Naive B cell (primary cell): ENCODE results near the gene C20orf141. TPM values are rescaled to one million over a fixed set of nuclear protein-coding genes. Genes with fewer than 3 reads are reported as not detected.

ENCODE experiments used
- ATAC-seq, 2 donors: fragments of 150-1000 bp; cut with Tn5 transposase; 2 replicates each; pipeline ENCODE4 v1.10.0; 2021; ENCODE audit warnings: low read depth in 2 of 2, mild to moderate bottlenecking in 2 of 2, moderate library complexity in 2 of 2
- DNase-seq: peaks from one replicate; pipeline ENCODE4 v3.0.0; 2022
- H3K27ac Mint-ChIP-seq, 6 donors: one replicate each; pipeline ENCODE4 v1.8.0; 2020 to 2022; ENCODE audit warnings: mild to moderate bottlenecking in 6 of 6, mixed read lengths in 6 of 6, moderate library complexity in 5 of 6, inconsistent platforms in 2 of 6
- H3K27me3 Mint-ChIP-seq, 3 donors: one replicate each; pipeline ENCODE4 v1.8.0; 2021 to 2022; ENCODE audit warnings: mixed read lengths in 3 of 3, mild to moderate bottlenecking in 1 of 3
- H3K36me3 Mint-ChIP-seq, 2 donors: one replicate each; pipeline ENCODE4 v1.8.0; 2020 to 2022; ENCODE audit warnings: mixed read lengths in 2 of 2, inconsistent platforms in 1 of 2, mild to moderate bottlenecking in 1 of 2
- H3K4me1 Mint-ChIP-seq, 3 donors: one replicate each; pipeline ENCODE4 v1.8.0; 2020 to 2022; ENCODE audit warnings: mixed read lengths in 3 of 3, inconsistent platforms in 1 of 3, mild to moderate bottlenecking in 1 of 3, moderate library complexity in 1 of 3
- H3K4me3 Mint-ChIP-seq, 8 donors: one replicate each; pipeline ENCODE4 v1.8.0; 2020 to 2022; ENCODE audit warnings: mild to moderate bottlenecking in 8 of 8, mixed read lengths in 8 of 8, moderate library complexity in 8 of 8, inconsistent platforms in 2 of 8
- H3K9me3 Mint-ChIP-seq, 7 donors: one replicate each; pipeline ENCODE4 v1.8.0; 2020 to 2022; ENCODE audit warnings: mixed read lengths in 7 of 7, mild to moderate bottlenecking in 5 of 7, inconsistent platforms in 2 of 7, moderate library complexity in 1 of 7
- polyA plus RNA-seq, 6 donors: library from polyadenylated mRNA; unstranded; fragments of 300-500 nt; fragmentation: Illumina TruSeq; gene quantifications; one replicate each; pipeline ENCODE4 v1.2.3, GENCODE V29; 2021; ENCODE audit warnings: low read depth in 6 of 6

Gene C20orf141
- polyA plus RNA-seq, 6 donors from 2014 or later = not detected

- no peak overlapping the region for H3K4me3 Mint-ChIP-seq
Observed at GRCh38 chr20:2847802-2848201, 33.0 kb downstream of the C20orf141 start.

DNA sequence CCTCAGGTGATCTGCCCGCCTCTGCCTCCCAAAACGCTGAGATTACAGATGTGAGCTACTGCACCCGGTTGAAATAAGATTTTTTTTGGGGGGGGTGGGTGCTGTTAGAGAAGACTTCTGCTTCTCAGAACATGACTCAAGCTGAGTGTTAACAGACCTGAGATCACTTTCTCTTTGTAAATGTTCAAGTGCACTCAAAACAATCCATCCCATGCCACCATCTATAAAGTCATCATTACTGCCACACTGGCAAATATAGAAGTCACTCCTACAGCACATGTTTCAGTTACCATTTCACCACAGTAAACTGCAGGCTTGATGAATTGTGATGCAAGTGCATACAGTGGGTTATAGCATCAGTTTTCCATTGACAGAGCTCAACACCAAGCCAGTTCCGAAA is 34.7 kb downstream of the C20orf141 start:
- ATAC-seq (no peak), DNase-seq (no peak)
- Mint-ChIP-seq H3K4me3 (no peak overlapping the region), H3K4me1 (peaks cover 23 to 27% (median 25%) of the 10 kb centered on the region in 3 donors), H3K36me3 (no peaks in the 10 kb centered on the region), H3K27me3 (no peaks in the 10 kb centered on the region), H3K27ac (no peak overlapping the region), H3K9me3 (no peaks in the 10 kb centered on the region)

More at GRCh38 chr20:2847802-2848201, 33.0 kb downstream of the C20orf141 start:
- ATAC-seq (no peak), DNase-seq (no peak)
- H3K9me3 Mint-ChIP-seq = no peaks in the 10 kb centered on the region
- peaks cover 22 to 29% (median 26%) of the 10 kb centered on the region in 3 donors for H3K4me1 Mint-ChIP-seq
- no peaks in the 10 kb centered on the region for H3K36me3 Mint-ChIP-seq
- peak overlapping the region in 1 of 6 donors; percentile 20 for H3K27ac Mint-ChIP-seq
- no peaks in the 10 kb centered on the region for H3K27me3 Mint-ChIP-seq

- DNase-seq (no peak), ATAC-seq (no peak)
- Mint-ChIP-seq H3K4me1 (peaks cover 16 to 20% (median 17%) of the 10 kb centered on the region in 3 donors), H3K36me3 (no peaks in the 10 kb centered on the region), H3K4me3 (no peak overlapping the region), H3K27me3 (no peaks in the 10 kb centered on the region), H3K9me3 (no peaks in the 10 kb centered on the region), H3K27ac (peak overlapping the region in 2 of 6 donors; percentile 33 to 67)
Observed at GRCh38 chr20:2851086-2851485, 36.3 kb downstream of the C20orf141 start.

DNA sequence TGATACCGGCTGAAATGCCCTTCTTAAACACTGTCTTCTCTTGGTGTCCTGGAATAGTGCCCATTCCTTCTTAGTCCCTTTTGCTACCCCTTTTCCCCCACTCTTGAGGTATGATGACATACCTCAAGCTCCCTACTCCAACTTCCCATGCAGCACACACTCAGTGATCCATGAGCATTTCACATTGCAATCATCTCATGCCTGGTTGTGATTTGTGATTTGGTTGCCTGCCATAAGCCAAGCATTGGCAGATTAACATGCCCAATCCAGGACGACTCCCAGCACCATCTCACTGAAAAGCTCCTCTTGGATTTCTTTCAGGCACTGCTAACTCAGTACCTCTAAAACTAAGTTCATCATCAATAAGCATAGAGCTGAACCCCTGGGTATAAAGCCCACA is 43.8 kb downstream of the C20orf141 start:
- Mint-ChIP-seq H3K27ac (peak overlapping the region in 1 of 6 donors; percentile 83), H3K27me3 (no peaks in the 10 kb centered on the region), H3K4me3 (no peak overlapping the region), H3K4me1 (peaks cover 0 to 6% (median 3%) of the 10 kb centered on the region in 3 donors), H3K36me3 (peaks cover 3 to 7% of the 10 kb centered on the region in 2 donors), H3K9me3 (no peaks in the 10 kb centered on the region)
- ATAC-seq = no peak
- no peak for DNase-seq

DNA sequence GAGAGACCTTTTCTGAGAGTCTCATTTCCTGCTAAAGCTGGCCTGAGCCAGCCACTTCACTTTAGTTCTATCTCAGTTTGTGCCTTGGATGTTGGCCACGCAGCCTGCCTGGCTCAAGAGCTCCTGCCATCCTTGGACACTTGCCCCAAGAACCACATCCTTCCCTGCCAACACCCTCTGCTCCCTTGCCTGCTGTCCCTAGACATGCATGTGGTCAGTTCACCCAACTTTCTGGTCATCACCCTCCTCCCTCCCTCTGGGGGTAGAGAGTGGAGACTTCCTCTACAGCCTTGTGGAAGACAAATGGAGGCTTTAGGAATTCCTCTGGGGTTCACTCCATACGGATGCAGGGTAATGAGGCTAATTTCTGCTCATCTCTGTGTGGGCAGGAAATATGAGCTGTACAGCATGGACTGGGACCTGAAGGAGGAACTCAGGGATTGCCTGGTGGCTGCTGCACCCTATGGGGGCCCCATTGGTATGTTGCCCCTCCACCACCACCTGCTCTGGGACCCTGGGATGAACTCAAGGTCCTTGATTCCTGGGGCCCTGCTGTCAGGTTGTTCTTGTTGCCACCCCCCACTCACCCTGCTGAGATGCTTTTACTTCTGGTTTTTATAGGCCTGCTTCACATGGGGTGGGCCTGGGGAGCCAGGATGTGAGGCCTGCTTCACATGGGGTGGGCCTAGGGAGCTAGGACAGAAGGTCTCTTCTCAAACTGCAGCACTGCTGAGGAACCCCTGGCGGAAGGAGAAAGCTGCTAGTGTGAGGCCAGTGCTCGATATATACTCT is 44.7 kb downstream of the C20orf141 start:
- DNase-seq (no peak), ATAC-seq (no peak)
- H3K27me3 Mint-ChIP-seq = no peaks in the 10 kb centered on the region
- no peak overlapping the region for H3K4me3 Mint-ChIP-seq
- no peaks in the 10 kb centered on the region for H3K9me3 Mint-ChIP-seq
- peaks cover 0 to 3% (median 0%) of the 10 kb centered on the region in 3 donors for H3K4me1 Mint-ChIP-seq
- H3K36me3 Mint-ChIP-seq = peaks cover 3 to 7% of the 10 kb centered on the region in 2 donors
- no peak overlapping the region for H3K27ac Mint-ChIP-seq

DNA sequence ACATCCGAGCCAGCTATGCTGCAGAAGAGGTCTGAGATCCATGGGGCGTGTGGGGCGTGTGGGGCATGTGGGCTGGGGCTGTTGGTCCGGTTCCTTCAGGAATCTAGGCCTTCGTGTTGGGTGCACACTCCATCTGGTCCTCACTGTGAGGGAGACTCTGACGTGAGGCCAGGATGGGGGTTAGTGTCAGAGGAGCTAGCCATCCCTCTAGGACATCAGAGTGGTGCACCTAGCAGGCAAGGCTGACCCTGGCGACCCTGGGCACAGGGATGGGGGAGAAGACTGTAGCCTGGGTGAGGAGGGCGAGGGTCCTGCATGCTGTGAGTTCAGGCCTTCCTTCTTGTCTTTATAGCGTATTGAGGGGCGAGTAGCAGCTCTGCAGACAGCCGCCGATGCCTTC is 49.8 kb downstream of the C20orf141 start:
- Mint-ChIP-seq H3K36me3 (peaks cover 0 to 7% of the 10 kb centered on the region in 2 donors), H3K9me3 (no peaks in the 10 kb centered on the region), H3K27me3 (no peaks in the 10 kb centered on the region), H3K27ac (no peak overlapping the region), H3K4me1 (peaks cover 0 to 9% (median 3%) of the 10 kb centered on the region in 3 donors), H3K4me3 (no peak overlapping the region)
- ATAC-seq = no peak
- no peak for DNase-seq

GRCh38 chr20:2865101-2865500 is 50.3 kb downstream of the C20orf141 start:
- no peak overlapping the region for H3K4me3 Mint-ChIP-seq
- H3K9me3 Mint-ChIP-seq = no peaks in the 10 kb centered on the region
- peaks cover 0 to 9% (median 3%) of the 10 kb centered on the region in 3 donors for H3K4me1 Mint-ChIP-seq
- H3K27me3 Mint-ChIP-seq = no peaks in the 10 kb centered on the region
- H3K36me3 Mint-ChIP-seq = peaks cover 0 to 7% of the 10 kb centered on the region in 2 donors
- no peak for ATAC-seq
- no peak overlapping the region for H3K27ac Mint-ChIP-seq
- no peak for DNase-seq

Other genes starting within 250 kb of the C20orf141 start
- gene NOP56, start 162.4 kb upstream of the C20orf141 start, polyA plus RNA-seq = 100 to 1,000 TPM in 3 of 6 donors, 10 to 100 TPM in 3; 67.7 to 115 (median 95.8) TPM
- gene IDH3B, start 150.8 kb upstream of the C20orf141 start, polyA plus RNA-seq = 100 to 1,000 TPM; 110 to 149 (median 128) TPM
- under 1 TPM in 1 of 6 donors, not detected in 5; 0.28 TPM for gene EBF4, start 122.2 kb upstream of the C20orf141 start, polyA plus RNA-seq
- not detected for gene CPXM1, start 14.4 kb upstream of the C20orf141 start, polyA plus RNA-seq
- gene TMEM239, start 1.4 kb downstream of the C20orf141 start, polyA plus RNA-seq = not detected
- 10 to 100 TPM; 16.6 to 38.4 (median 22.5) TPM for gene PCED1A, start 25.7 kb downstream of the C20orf141 start, polyA plus RNA-seq
- gene VPS16, start 25.8 kb downstream of the C20orf141 start, polyA plus RNA-seq = 10 to 100 TPM; 23.2 to 36.6 (median 29.1) TPM
- gene PTPRA, start 58.5 kb downstream of the C20orf141 start, polyA plus RNA-seq = 10 to 100 TPM; 22.9 to 50.9 (median 31.6) TPM
- gene GNRH2, start 228.6 kb downstream of the C20orf141 start, polyA plus RNA-seq = not detected
- 10 to 100 TPM; 64.0 to 94.6 (median 79.8) TPM for gene MRPS26, start 231.1 kb downstream of the C20orf141 start, polyA plus RNA-seq